Nucleus accumbens (tissue), 56 donors: ENCODE data around the gene ERFL.
"Not testable (repeated sequence)": the region's sequence is repeated elsewhere in the genome, so short reads cannot be mapped to it uniquely, and the experiment has no call there.

ENCODE experiments used
- DNase-seq, 56 donors: peaks; one replicate each; lab custom pipeline; 2025; lab: John Stamatoyannopoulos, UW

ERFL gene

GRCh38 chr19:41883821-41884733, 44.2 kb downstream of the ERFL start:
- peak; percentile 48 to 97 (median 90) for DNase-seq

- DNase-seq = no peak
Observed at GRCh38 chr19:41883463-41883820, 44.8 kb downstream of the ERFL start.

GRCh38 chr19:41882568-41883462, 45.4 kb downstream of the ERFL start, which contains the start of gene ARHGEF1:
TSS of gene ARHGEF1 (plus strand) at chr19:41883184. CDS start at chr19:41888083, 4,899 bp downstream.
- DNase-seq = peak in 10 of 56 donors; percentile 7 to 50 (median 21)

GRCh38 chr19:41880329-41880708, 47.9 kb downstream of the ERFL start:
- no peak for DNase-seq

- DNase-seq = no peak
Observed at GRCh38 chr19:41879670-41880328, 48.5 kb downstream of the ERFL start.

GRCh38 chr19:41879080-41879479, 49.2 kb downstream of the ERFL start:
- DNase-seq = no peak

- DNase-seq = no peak
Observed at GRCh38 chr19:41877916-41878905, 50.0 kb downstream of the ERFL start.

GRCh38 chr19:41876847-41877832, 51.1 kb downstream of the ERFL start, which contains the start of gene CD79A:
TSS of gene CD79A (plus strand) at chr19:41877279. CDS start at chr19:41877305, 26 bp downstream.
- DNase-seq = no peak

GRCh38 chr19:41875973-41876372, 52.3 kb downstream of the ERFL start:
- not testable (repeated sequence) for DNase-seq

GRCh38 chr19:41872775-41873647, 55.2 kb downstream of the ERFL start:
- peak in 37 of 56 donors; percentile 3 to 68 (median 18) for DNase-seq

- no peak for DNase-seq
Observed at GRCh38 chr19:41872384-41872774, 55.9 kb downstream of the ERFL start.

- DNase-seq = peak in 6 of 56 donors; percentile 5 to 31 (median 18)
Observed at GRCh38 chr19:41871573-41872383, 56.5 kb downstream of the ERFL start.

- no peak for DNase-seq
Observed at GRCh38 chr19:41870401-41870873, 57.8 kb downstream of the ERFL start.

GRCh38 chr19:41869374-41869955, 58.8 kb downstream of the ERFL start:
- DNase-seq = no peak

- no peak for DNase-seq
Observed at GRCh38 chr19:41868989-41869300, 59.3 kb downstream of the ERFL start.
